Left kidney (tissue), 2 donors: Measurements from ENCODE around the gene C1QTNF12. TPM values are rescaled to one million over a fixed set of nuclear protein-coding genes. Genes with fewer than 3 reads are reported as not detected.

Source experiments
- DNase-seq: peaks from one replicate; pipeline ENCODE4 v3.0.0-alpha.2; 2013
- polyA plus RNA-seq: library from polyadenylated mRNA; unstranded; fragments of 120-200 nt; gene quantifications from one replicate; pipeline ENCODE4 v1.2.1, GENCODE V29; 2013; ENCODE audit not compliant: insufficient read length

The C1QTNF12 gene
- polyA plus RNA-seq, 1 donor: 8.2 TPM

DNA sequence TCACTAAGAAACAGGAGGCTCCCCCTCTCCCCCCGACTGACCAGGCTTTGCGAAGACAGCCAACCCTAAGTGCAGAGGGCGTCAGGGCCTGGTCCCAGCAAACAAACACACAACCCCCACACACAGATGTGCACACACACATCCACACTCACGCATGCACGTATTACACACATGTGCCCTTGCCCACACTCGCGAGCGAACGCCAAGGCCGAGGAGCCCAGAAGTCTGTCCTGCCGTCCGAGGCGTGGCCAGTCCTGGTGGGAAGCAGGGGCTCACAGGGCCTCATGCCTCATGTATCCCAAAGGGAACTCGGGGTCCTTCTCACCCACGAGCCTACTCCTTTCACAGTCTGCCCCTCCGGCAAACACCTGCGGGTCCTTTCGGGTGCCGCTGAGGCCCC lies 16.8 kb downstream of the C1QTNF12 start:
- DNase-seq: no peak

DNA sequence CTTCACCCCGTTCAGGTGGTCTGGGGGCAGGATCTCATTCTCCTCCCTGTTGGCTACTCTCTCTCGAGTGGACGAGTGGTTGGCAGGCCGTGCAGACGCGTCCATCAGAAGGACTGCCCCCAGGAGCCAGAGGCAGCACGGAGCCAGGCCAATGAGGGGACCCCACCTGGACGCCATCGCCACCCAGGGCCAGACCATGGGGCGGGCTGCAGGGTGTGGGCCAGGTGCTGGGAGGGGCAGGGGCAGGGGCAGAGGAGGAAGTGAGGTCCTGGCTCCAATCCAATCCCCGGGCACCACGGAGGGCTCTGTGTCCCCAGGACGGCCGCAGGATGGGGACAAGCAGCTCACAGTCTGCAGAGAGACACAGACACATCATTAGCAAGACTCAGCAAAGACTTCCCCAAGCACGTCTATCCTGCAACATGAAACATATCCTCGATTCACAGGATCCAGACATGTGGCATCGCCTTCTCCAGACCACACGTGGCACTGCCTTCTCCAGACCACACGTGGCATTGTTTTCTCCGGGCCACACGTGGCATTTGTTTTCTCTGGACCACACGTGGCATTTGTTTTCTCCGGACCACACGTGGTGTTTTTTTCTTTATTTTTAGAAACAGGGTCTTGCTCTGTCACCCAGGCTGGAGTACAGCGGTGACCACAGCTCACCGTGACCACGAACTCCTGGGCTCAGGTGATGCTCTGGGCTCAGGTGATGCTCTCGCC lies 17.8 kb downstream of the C1QTNF12 start:
- DNase-seq: no peak

DNA sequence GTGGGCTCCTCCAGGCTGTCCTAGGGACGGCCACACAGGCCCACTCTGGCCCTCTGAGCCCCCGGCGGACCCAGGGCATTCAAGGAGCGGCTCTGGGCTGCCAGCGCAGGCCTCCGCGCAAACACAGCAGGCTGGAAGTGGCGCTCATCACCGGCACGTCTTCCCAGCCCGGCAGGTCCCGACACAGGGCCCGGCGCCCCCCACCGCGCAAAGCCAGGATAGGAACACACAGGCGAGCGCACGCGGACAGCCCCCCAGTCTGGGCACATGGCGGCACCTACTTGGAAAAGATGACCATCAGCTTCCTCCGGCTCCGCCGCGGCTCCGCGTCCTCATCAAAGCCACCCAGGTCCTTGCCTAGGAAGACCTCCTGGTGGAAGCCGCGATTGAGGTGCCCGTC lies 18.3 kb downstream of the C1QTNF12 start:
- no peak for DNase-seq

DNA sequence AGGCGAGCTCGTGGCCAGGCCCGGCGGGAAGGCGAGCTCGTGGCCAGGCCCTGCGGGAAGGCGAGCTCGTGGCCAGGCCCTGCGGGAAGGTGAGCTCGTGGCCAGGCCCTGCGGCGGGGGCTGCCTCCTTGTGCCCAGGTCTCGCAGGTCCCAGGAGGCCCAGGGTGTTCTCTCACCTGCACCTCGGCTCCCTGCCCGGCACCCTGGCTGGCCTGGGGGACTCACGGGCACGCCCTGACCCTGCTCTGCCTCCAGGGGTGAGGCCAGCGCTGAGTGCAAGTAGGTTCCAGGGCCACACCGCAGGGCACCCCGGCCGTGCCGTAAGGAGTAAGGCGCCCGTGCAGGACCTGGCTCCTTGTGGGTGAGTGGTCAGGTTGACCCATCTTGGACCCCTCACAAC lies 19.1 kb downstream of the C1QTNF12 start:
- no peak for DNase-seq

DNA sequence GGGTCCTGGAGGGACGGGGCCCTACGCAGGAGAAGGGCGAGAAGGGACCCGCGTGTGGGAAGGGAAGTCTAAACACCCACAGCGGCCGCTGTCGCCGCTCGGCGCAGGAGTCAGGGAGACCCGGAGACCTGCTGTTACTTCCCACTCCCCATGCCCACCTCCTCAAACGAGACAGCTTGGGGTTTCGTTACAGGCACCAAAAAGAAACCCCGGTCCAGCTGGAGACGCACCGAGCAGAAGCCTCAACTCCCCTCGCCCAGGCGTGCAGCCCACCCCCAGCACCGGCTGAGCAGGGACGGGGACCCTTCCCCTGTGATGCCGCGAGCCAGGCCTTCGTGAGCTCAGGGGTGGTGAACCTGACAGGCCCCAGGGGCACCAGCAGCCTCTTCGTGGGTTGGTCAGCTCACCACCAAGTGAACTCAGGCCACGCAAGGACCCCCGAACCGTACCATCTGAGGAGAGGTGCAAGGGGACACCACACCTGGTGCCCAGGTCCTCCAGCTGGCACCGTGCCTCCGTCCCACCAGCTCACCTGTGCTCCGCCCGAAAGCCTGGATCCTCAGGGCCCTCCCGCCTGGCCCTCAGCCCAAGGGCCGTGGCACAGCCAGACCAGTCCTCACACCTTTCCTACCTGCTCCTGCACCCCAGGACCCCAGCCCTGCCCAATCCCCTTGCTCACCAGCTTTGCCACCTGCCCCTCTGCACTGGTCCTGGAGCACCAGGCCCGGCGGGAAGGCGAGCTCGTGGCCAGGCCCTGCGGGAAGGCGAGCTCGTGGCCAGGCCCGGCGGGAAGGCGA lies 19.8 kb downstream of the C1QTNF12 start:
- no peak for DNase-seq

DNA sequence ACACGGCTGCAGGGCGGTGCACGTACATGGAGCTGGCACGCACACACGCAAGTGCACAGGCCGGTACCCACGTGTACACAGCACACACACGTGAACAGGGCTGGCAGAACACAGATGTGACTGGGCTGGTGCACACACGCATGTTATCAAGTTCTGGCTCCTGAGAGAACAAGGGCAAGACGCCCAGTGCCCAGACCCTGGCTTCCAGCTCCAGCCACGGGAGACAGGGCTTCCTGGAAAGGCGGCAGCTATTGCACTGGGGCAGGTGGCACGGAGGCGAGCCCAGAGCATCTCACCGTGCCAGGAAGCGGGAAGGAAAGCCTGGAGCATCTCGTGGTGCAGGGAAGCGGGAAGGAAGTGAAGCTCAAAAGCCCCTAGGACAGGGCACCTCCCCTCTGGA lies 20.6 kb downstream of the C1QTNF12 start:
- DNase-seq: no peak

DNA sequence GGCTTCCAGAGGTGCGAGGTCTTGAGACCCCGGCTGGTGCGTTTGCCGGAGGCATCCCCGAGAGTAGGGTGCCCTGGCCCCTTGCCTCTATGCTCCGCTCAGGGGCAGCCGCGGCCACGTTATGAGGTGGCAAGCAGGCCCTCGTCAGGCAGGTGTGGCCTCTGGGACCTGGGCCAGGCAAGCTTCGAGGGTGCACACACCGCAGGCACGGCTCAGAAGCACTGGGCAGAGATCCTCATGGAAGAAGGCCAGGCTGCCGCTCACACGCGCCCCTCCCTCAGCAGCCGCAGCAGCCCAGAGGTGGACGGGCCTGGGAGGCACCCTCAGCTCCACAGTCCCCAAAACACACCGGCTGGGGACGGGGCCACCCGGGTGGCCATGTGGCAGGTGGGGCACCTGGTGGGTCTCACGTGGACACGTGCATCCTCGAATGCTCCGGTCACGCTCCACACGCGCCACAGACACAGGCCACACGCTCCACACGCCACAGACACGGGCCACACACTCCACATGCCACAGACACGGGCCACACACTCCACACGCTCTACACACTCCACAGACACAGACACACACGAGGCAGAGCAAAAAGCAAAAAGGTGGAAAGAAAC lies 21.2 kb downstream of the C1QTNF12 start:
- DNase-seq: no peak

DNA sequence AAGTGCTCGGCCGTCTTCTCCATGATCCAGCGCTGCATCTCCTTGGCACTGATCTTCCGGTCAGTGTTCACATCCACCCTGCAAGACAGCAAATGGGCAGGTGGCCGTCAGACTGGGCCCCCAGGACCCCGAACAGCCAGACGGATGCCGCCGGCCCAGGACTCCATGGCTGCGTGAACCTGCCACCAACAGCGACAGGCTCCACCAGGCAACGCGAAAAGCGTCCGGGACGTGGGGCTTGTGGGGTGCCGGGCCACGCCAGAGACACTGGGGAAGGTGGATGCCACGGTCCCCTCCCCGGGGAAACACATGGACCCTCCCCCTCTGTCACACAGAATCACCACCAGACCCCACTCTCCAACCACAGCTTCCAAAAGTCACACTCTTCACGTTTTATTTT lies 22.6 kb downstream of the C1QTNF12 start:
- DNase-seq: no peak

DNA sequence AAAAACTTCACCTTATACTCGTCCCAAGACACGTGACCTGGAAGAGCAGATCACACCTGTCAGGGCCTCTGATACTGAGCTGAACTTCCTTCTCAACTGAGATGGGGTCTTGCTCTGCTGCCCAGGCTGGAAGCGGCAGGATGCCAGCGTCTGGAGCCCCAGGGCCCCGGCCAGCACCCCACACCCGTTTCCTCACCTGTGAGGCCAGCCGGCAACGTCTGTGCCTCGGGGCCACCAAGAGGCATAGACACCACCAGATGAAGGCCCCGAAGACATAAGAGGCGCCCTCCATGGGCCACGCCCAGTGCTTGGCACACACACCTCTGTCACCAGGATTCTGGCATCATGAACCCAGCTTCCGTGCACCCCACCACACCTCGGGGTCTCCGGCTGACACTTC lies 23.2 kb downstream of the C1QTNF12 start:
- DNase-seq: no peak

DNA sequence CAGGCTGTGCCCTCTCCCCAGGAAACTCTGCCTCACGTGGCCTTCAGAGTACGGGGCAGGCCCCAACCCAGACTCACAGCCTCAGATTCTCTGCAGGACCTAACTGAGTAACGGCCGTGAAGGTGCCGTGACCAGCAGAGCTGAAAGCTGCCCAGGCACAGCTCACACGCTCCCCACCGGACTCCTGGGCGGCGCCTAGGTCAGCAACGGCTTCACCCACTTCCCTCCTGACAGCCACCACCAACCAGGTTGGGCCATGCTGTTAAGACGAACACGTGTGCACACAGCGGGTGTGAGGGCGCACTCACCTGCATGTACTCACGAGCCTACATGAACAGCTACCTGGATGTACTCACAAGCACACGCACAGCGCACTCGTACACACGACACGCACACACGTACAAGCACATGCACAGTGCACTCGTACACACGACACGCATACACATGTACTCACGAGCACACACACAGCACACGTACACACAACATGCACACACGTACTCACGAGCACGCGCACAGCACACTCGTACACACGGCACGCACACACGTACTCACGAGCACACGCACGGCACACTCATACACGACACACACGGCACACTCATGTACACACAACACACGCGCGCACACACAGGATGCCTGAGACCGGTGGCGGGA lies 23.8 kb downstream of the C1QTNF12 start:
- no peak for DNase-seq

DNA sequence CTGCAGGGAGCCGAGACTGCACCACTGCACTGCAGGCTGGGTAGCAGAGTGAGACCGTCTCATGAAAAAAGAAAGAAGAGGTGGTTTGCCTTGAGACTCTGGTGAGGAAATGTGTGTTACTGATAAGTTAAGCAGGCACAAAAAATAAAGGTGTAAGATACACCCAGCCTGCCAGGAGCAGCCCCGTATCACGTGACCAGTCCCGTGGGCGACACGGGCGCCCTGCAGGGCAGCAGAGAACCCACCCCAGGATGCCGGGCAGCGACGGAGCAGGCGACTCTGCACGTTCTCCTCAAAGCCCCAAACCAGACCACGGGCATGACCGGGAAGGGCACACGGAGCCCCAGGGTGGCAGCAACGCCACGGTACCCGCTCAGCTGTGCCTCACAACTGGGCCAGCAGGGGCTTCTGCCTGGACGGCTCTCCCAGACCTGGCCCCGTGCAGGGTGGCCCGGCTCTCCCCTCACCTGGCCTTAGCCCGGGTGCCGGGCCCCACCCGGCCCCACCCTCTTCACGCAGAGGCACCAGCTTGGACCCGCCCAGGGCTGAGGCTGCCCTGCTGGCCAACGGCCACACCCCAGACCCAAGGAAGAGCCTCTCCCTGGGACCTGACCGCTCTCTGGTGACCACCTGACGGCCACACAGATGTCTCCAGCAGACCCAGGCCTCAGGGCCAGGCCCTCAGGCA lies 24.5 kb downstream of the C1QTNF12 start:
- no peak for DNase-seq

DNA sequence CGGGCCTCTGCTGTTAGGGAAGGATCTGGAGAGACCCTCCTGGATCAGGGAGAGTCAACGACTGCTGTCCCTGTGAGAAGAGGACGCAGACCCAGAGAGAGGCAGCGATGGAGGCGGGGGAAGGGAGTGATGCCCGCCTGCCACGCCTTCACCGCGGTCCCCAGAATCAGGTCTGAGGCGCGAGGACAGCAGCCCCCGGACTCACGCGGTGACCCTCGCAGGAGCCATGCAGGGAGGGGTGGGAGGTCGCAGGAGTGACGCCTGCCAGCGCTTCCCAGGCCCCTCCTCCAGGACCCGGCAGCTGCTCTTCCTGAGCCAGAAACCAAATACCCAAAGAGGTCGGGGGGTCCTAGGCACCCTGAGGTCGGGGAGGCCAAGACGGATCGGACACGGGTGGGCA lies 26.3 kb downstream of the C1QTNF12 start:
- no peak for DNase-seq

DNA sequence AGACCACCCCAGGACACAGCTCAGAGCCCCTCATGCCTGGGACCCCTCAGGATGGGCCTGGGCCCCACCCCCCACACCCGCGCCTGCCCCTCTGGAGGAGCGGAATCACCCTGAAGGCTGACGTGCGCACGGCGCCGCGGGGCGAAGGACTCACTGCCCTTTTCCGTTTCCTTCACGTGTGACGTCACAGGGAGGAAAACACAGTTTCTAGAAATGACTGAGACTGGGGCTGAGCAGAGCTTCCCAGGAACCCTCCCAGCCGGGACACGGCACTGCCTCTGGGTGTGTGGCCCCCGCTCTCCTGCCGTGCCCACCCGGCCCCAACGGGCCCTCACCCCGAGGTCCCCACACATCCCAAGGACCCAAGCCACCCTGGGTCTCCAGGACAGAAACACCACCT lies 27.2 kb downstream of the C1QTNF12 start:
- DNase-seq: no peak

DNA sequence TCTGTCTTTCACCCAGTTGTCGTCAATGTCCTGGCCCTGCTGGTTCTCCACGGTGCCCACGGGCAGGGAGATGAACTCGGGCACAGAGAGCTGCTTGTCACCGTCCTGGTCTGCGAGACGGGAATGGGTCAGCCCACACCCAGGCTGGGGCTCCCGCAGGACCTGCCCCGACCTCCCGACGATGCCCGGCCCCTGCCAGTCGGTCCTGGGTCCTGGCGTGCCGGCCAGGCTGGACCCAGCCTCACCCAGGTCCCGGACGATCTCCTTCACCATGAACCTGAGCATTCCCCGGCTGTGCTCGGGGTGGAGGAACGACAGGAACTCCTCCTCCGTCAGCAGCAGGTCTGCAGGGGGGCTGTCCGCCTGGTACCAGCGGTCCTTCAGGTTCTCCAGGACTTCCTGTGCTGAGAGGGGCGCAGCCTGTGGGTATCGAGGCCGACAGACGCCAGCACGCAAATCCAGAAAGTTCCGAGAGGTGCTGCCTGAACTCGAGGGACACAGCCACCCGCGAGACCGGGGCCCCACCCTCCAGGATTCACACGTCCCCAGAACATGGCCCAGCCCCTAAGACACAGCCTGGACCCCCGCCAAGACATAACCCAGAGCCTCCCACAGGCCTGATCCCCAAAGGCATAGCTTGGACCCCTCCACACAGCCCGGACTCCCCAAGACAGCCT lies 27.9 kb downstream of the C1QTNF12 start:
- DNase-seq: no peak

DNA sequence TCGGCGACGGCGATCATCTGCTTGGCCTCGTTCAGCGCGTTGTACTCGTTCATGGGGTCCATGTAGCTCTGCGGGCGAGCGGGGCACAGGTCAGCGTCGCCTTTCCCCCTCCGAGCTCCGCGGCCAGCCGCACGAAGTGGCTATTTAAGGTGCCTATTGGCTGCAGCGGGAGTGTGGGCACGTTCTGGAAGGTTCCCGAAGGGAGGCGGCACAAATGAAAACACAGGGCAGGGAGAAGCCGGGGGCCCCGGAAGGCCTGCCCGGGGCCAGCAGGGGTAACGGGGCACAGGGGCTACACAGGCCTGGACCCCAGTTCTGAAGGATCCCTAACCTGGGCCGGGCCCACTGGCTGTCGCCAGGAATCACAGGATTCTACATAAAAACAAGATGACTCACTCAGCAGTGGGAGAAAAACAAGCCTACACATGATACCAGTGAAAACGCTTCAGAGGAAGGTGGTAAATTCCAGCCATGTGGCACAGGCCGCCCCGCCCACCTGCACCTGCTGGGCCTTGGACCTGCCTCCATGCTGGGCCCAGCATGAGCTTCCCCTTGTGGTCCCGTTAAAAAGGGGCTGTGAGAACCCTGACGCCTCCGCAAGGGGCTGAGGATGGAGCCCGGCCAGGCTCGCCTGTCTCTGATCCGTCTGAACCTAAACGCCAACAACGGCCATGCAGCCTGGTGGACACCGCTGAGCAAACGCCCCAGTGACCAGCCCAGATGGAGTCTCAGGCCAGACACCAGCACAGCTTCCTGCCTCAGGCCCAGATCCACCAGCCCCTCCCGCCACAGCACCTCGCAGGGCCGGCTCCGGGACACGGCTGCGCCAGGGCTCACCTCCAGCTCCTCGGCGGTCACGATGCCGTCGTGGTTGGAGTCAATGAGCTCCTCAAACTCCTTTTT lies 28.6 kb downstream of the C1QTNF12 start:
- no peak for DNase-seq

DNA sequence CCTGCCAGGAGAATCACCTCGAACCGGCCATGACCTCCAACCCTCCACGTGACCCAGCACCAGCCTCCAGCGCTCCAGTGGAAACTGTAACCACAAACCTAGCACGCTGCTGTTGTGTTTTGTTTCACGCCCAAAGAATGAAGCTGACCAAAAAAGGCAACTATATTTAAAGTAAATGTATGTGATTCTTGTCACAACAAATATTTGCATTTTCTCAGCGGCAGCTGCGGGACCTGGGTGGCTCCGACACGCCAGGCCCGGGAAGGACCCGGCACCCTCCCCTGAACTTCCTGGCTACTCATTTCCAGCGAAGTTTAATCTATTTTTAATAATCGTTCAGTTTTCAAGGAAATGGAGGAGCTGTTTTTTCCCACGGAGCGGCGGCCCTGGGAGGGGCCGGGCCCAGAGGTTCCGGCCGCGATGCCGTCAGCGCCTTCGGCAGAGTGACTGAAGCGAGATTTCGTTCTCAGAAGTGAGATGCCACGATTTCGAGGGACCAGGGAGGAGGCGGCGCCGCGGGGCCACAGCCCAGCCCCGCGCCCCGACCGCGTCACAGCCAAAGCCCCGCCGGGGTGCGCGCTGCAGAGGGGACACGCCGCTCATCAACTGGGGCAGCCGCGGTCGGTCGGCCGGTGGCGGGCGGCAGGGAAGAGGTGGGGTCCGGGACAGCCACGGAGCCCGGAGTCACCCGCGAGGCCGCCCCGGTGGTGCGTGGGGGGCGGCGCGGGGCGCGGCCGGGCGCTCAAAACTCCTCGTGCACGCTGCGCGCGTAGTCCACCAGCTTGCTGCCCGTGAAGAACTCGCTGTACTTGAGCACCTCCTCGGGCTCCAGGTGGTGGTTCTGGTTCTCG lies 29.5 kb downstream of the C1QTNF12 start:
- DNase-seq: no peak

DNA sequence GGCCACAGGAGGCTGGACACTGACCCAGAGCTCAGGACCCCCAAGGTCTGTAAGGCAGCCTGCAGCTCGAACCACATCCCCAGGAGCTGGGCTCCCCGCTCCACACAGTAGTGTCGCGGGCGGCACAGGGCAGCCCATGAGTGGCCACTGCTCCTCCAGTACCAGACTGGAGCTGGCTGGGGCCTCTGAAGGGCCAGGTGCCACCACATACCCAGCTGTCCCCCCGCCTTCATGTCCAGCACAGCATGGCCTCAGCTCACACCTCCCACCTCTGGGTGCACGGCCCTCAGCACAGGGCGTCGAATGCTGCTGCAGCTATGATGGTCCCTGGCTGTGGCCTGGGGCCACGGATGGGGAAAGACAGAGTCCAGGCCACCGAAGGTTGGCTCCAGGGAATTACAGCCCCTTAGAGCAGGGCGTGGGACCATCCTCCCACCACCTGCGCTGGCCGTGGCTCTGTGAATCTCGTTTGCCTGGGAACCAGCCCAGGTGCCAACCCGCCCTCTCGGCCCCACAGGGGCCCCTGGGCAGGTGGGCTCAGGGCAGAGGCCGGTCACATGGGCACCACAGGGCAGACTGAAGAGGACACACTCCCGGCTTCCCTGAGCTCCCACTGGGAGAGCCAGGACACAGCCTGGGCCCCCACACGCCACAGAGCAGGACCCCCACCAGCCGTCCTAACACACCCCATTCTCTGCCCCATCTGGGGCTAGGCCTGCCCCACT lies 30.5 kb downstream of the C1QTNF12 start:
- DNase-seq: no peak

DNA sequence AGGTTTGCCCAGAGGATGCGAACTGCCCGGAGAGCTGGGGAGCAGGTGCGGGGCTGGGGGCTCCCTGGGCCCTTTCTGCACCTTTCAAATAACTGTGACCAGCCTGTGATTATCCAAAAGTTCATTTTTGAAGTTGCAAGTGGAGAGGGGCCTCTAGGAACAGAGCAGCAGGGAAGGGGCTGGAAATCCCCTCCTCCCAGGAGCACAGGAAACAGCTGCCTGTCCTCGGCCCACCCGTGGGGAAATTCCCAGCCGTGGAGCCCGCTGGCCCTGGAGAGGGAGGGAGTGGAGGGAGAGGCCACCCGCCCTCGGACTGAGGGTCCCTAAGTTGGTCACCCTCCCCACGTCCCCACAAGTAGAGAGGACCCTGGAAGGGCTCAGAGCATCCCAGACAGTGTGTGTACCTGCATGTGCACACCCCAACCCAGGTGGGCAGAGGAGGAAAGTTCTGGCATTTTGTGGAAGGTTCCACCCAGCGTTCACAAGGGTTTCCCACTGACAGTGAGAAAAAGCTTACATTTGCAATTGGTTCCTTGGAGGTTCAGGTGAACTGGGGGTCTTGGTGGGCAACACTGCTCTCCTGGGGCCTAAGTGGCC lies 31.3 kb downstream of the C1QTNF12 start:
- DNase-seq: no peak
